GM18502 (cell line): ENCODE measurements around the gene PVR.
"Not testable (repeated sequence)": the region's sequence is repeated elsewhere in the genome, so short reads cannot be mapped to it uniquely, and the experiment has no call there.

Experiments used
- ATAC-seq: cut with Tn5 transposase; IDR thresholded peaks from one replicate; pipeline ENCODE4 v1.9.1; 2021; ENCODE audit warnings: mild to moderate bottlenecking; ENCODE audit not compliant: unreplicated experiment, poor library complexity

PVR gene

GRCh38 chr19:44643605-44644401 is at the start of gene PVR:
Gene PVR, plus strand, starts transcription at chr19:44643910. Its CDS starts 187 bp downstream, at chr19:44644097.
- ATAC-seq = no peak

- ATAC-seq = no peak
Observed at GRCh38 chr19:44596428-44597130, 47.1 kb upstream of the PVR start.

- no peak for ATAC-seq
Observed at GRCh38 chr19:44597131-44597491, 46.6 kb upstream of the PVR start.

GRCh38 chr19:44598355-44598754 is 45.4 kb upstream of the PVR start:
- ATAC-seq = no peak

GRCh38 chr19:44598880-44599279 is 44.8 kb upstream of the PVR start:
- ATAC-seq = no peak

GRCh38 chr19:44600466-44600865 is 43.2 kb upstream of the PVR start:
- ATAC-seq = no peak

- ATAC-seq = no peak
Observed at GRCh38 chr19:44602081-44602480, 41.6 kb upstream of the PVR start.

- no peak for ATAC-seq
Observed at GRCh38 chr19:44603201-44603945, 40.3 kb upstream of the PVR start.

GRCh38 chr19:44604241-44604640 is 39.5 kb upstream of the PVR start:
- no peak for ATAC-seq

GRCh38 chr19:44605547-44605946 is 38.2 kb upstream of the PVR start:
- no peak for ATAC-seq

GRCh38 chr19:44607049-44607448 is 36.7 kb upstream of the PVR start:
- ATAC-seq = no peak

GRCh38 chr19:44607917-44608316 is 35.8 kb upstream of the PVR start:
- ATAC-seq = no peak

- no peak for ATAC-seq
Observed at GRCh38 chr19:44608391-44608821, 35.3 kb upstream of the PVR start.

GRCh38 chr19:44609219-44609618 is 34.5 kb upstream of the PVR start:
- no peak for ATAC-seq

GRCh38 chr19:44610497-44610896 is 33.2 kb upstream of the PVR start:
- not testable (repeated sequence) for ATAC-seq

GRCh38 chr19:44611812-44612295 is 31.9 kb upstream of the PVR start:
- no peak for ATAC-seq

GRCh38 chr19:44613295-44614178 is 30.2 kb upstream of the PVR start, which contains the start of gene IGSF23:
Gene IGSF23, plus strand, starts transcription at chr19:44613563. Its CDS starts 83 bp downstream, at chr19:44613646.
- no peak for ATAC-seq

GRCh38 chr19:44614313-44614712 is 29.4 kb upstream of the PVR start:
- no peak for ATAC-seq

- no peak for ATAC-seq
Observed at GRCh38 chr19:44615863-44616247, 27.9 kb upstream of the PVR start.
